Fibroblast of lung (primary cell): Measurements from ENCODE around the gene THRAP3. TPM values are rescaled to one million over a fixed set of nuclear protein-coding genes. Genes with fewer than 3 reads are reported as not detected.

Source experiments
- DNase-seq, 2 donors: peaks; one replicate each; pipeline versions ENCODE4 v3.0.0 to v3.0.0-alpha.2; 2010; ENCODE audit warnings: low read depth in 2 of 2
- H2AFZ ChIP-seq: 2 replicates; pipeline ENCODE4 v1.5.1; 2012; ENCODE audit warnings: low read length, control low read depth, inconsistent platforms
- H3K27ac ChIP-seq: 2 replicates; pipeline ENCODE4 v1.5.1; 2011; ENCODE audit warnings: low read length, control low read depth; ENCODE audit not compliant: insufficient read depth
- H3K27me3 ChIP-seq: 2 replicates; pipeline ENCODE4 v1.5.1; 2011; ENCODE audit warnings: mild to moderate bottlenecking, low read length; ENCODE audit not compliant: control insufficient read depth, insufficient read depth
- H3K36me3 ChIP-seq: 2 replicates; pipeline ENCODE4 v1.5.1; 2011; ENCODE audit warnings: low read length; ENCODE audit not compliant: control insufficient read depth, insufficient read depth
- H3K4me1 ChIP-seq: 2 replicates; pipeline ENCODE4 v1.5.1; 2011; ENCODE audit warnings: low read length; ENCODE audit not compliant: control insufficient read depth, insufficient read depth; ENCODE audit errors: extremely low read depth
- H3K4me2 ChIP-seq: 2 replicates; pipeline ENCODE4 v1.5.1; 2011; ENCODE audit warnings: low read length, control low read depth; ENCODE audit not compliant: insufficient read depth; ENCODE audit errors: extremely low read depth
- H3K4me3 ChIP-seq, 4 experiments: fragments of 200-600 bp in 1 of 4; sonication (generic) in 1 of 4; replicated peaks in 1 of 4; 2 replicates each; pipeline ENCODE4 v1.5.1; 2011 to 2016; ENCODE audit warnings: low read length in 4 of 4, low read depth in 3 of 4, mild to moderate bottlenecking in 3 of 4, control low read depth in 2 of 4, inconsistent platforms in 1 of 4, mixed read lengths in 1 of 4; ENCODE audit not compliant: insufficient read depth in 1 of 4; ENCODE audit errors: control extremely low read depth in 1 of 4
- H3K79me2 ChIP-seq: 2 replicates; pipeline ENCODE4 v1.5.1; 2012; ENCODE audit warnings: mild to moderate bottlenecking, low read length, inconsistent platforms; ENCODE audit not compliant: control insufficient read depth, insufficient read depth
- H3K9ac ChIP-seq: 2 replicates; pipeline ENCODE4 v1.5.1; 2011; ENCODE audit warnings: mild to moderate bottlenecking, low read length, control low read depth; ENCODE audit not compliant: insufficient read depth
- H3K9me3 ChIP-seq: 2 replicates; pipeline ENCODE4 v1.5.1; 2012; ENCODE audit warnings: low read depth, low read length; ENCODE audit not compliant: control insufficient read depth, insufficient read depth
- H4K20me1 ChIP-seq: 2 replicates; pipeline ENCODE4 v1.5.1; 2011; ENCODE audit warnings: low read length; ENCODE audit not compliant: control insufficient read depth, insufficient read depth; ENCODE audit errors: extremely low read depth
- EZH2 ChIP-seq: IDR thresholded peaks from 2 replicates; pipeline ENCODE4 v1.5.1; 2012; ENCODE audit warnings: low read length, control low read depth, mild to moderate bottlenecking; ENCODE audit errors: missing control alignments
- polyA plus RNA-seq, 2 donors: library from polyadenylated mRNA; depleted of rRNA in 1 of 2; stranded (reverse) in 1 of 2; unstranded in 1 of 2; fragments of >200 nt; gene quantifications; 2 replicates each; pipeline ENCODE4 v1.2.1, GENCODE V29; 2011 to 2012; ENCODE audit warnings: missing spikeins in 1 of 2
- total RNA-seq: library from RNA; depleted of rRNA; stranded (reverse); fragments of >200 nt; gene quantifications from 2 replicates; pipeline ENCODE4 v1.2.1, GENCODE V29; 2014
- TF ChIP-seq, protein P1 (sequence below), 2 donors: IDR thresholded peaks in 1 of 2; conservative IDR thresholded peaks in 1 of 2; 1 replicate in 1 of 2; 2 replicates in 1 of 2; pipeline ENCODE4 v1.5.1; 2011 to 2012; ENCODE audit warnings: low read length in 2 of 2, control low read depth in 1 of 2, inconsistent platforms in 1 of 2, low read depth in 1 of 2, mild to moderate bottlenecking in 1 of 2

Gene THRAP3
- total and polyA plus RNA-seq, 2 donors (not counting 1 experiment from before 2014, with no cell fraction given), result 92.5 to 97.5 TPM

DNA sequence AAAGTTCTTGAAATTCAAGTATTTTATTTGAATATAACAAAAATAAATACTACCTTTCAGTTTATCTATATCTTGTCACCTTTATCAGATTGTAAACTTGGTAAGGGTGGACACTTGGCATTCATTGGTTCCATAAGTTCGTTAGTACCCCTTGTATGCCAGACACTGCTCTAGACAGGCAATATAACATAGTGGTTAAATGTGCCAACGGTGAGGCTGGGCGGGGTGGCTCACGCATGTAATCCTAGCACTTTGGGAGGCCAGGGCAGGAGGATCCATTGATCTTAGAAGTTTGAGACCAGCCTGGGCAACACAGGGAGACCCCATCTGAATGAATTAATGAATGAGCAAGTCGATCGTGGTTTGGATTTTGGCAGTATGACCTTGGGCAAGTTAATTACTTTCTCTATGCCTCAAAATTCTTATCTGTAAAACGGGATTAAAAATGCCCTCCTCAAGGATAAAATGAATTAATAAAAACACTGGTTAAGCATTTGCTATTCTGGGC lies 55.6 kb downstream of the THRAP3 start:
- Histone ChIP-seq H3K79me2 (peaks cover 38% of the 10 kb centered on the region), H3K27ac (no peak overlapping the region), H3K9ac (no peak overlapping the region)

DNA sequence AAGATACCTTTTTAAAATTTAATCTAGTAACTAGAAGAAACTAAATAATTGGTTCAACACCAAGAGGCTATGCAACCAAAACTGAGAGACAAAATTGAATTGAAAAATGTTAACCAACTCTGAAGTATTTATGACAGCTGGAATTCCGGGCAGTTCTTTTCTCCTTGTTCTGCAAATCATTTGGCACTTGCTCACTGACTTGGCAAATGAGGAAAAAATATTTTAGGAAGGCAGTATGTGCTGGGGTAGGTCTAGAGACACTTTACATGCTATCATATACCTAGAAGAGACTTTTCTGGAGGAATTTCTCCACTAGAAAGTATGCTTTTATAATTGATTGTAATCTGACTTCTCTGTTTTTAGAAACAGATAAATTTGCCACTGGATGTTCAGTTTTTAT lies 59.8 kb downstream of the THRAP3 start:
- Histone ChIP-seq H3K4me3 (no peak overlapping the region), H2AFZ (no peak overlapping the region), H4K20me1 (peaks cover 2% of the 10 kb centered on the region), H3K9ac (no peak overlapping the region), H3K9me3 (no peaks in the 10 kb centered on the region), H3K79me2 (peaks cover 47% of the 10 kb centered on the region), H3K4me2 (no peak overlapping the region), H3K27ac (no peak overlapping the region), H3K36me3 (peaks cover 16% of the 10 kb centered on the region), H3K4me1 (no peaks in the 10 kb centered on the region), H3K27me3 (no peaks in the 10 kb centered on the region)
- no peak for DNase-seq
- no peak for TF ChIP-seq EZH2
- TF ChIP-seq, protein P1, sequence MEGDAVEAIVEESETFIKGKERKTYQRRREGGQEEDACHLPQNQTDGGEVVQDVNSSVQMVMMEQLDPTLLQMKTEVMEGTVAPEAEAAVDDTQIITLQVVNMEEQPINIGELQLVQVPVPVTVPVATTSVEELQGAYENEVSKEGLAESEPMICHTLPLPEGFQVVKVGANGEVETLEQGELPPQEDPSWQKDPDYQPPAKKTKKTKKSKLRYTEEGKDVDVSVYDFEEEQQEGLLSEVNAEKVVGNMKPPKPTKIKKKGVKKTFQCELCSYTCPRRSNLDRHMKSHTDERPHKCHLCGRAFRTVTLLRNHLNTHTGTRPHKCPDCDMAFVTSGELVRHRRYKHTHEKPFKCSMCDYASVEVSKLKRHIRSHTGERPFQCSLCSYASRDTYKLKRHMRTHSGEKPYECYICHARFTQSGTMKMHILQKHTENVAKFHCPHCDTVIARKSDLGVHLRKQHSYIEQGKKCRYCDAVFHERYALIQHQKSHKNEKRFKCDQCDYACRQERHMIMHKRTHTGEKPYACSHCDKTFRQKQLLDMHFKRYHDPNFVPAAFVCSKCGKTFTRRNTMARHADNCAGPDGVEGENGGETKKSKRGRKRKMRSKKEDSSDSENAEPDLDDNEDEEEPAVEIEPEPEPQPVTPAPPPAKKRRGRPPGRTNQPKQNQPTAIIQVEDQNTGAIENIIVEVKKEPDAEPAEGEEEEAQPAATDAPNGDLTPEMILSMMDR (conservative IDR thresholded peaks at IDR 0.05 in 1 of 2, IDR thresholded peaks at IDR 0.05 in 1 of 2; ENCODE audit: low read depth in 1 of 2, low read length in 2 of 2), result no peak

More for the DNA sequence above, 55.6 kb downstream of the THRAP3 start:
- TF ChIP-seq, protein P1 (conservative IDR thresholded peaks at IDR 0.05 in 1 of 2, IDR thresholded peaks at IDR 0.05 in 1 of 2; ENCODE audit: low read depth in 1 of 2, low read length in 2 of 2), result no peak
- no peak for TF ChIP-seq EZH2
- Histone ChIP-seq H3K4me1 (no peaks in the 10 kb centered on the region), H3K27me3 (no peaks in the 10 kb centered on the region), H3K4me3 (no peak overlapping the region), H3K36me3 (peaks cover 3% of the 10 kb centered on the region), H4K20me1 (peaks cover 2% of the 10 kb centered on the region), H3K4me2 (no peak overlapping the region), H3K9me3 (no peaks in the 10 kb centered on the region), H2AFZ (no peak overlapping the region)
- no peak for DNase-seq

DNA sequence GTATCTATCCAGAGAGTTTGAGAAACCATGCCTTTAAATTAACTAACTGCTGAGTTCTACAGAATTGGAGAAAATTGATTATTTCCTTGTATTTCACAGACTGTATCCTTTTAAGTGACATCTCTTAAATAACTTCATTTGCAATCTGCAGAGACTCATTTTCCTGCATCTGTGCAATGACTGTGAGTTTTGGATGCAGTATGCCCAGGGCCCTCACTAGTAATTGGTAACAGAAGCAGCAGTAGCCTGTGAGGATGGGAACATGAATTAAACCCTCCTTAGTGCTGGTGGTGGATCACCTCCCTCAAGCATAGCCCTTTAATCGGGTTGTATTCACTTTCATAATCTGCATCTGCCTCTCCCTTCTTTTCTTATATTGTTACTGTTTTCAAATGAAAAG lies 60.3 kb downstream of the THRAP3 start:
- Histone ChIP-seq H3K4me2 (no peak overlapping the region), H3K36me3 (peaks cover 18% of the 10 kb centered on the region), H3K9me3 (no peaks in the 10 kb centered on the region), H4K20me1 (peaks cover 2% of the 10 kb centered on the region), H3K9ac (no peak overlapping the region), H3K4me1 (no peaks in the 10 kb centered on the region), H3K27me3 (no peaks in the 10 kb centered on the region), H2AFZ (no peak overlapping the region), H3K4me3 (no peak overlapping the region), H3K27ac (no peak overlapping the region), H3K79me2 (peaks cover 43% of the 10 kb centered on the region)
- TF ChIP-seq, protein P1 (conservative IDR thresholded peaks at IDR 0.05 in 1 of 2, IDR thresholded peaks at IDR 0.05 in 1 of 2; ENCODE audit: low read depth in 1 of 2, low read length in 2 of 2), result no peak
- TF ChIP-seq EZH2, result no peak
- DNase-seq, result no peak
